H9 (cell line): ENCODE data around the gene ELFN2. TPM values are rescaled to one million over a fixed set of nuclear protein-coding genes. Genes with fewer than 3 reads are reported as not detected.

Experiments used
- DNase-seq: peaks from one replicate; pipeline ENCODE4 v3.0.0-alpha.2; 2017
- H2AFZ ChIP-seq: one replicate; pipeline ENCODE4 v1.6.1; 2013; ENCODE audit warnings: mild to moderate bottlenecking, low read length, control low read depth, moderate library complexity
- H2AK5ac ChIP-seq: 2 replicates; pipeline ENCODE4 v1.6.1; 2013; ENCODE audit warnings: low read length, control low read depth, mixed read lengths; ENCODE audit not compliant: insufficient read length
- H2BK120ac ChIP-seq: one replicate; pipeline ENCODE4 v1.6.1; 2013; ENCODE audit warnings: low read depth, mild to moderate bottlenecking, low read length, control low read depth, inconsistent platforms; ENCODE audit not compliant: poor library complexity, severe bottlenecking
- H2BK12ac ChIP-seq: 2 replicates; pipeline ENCODE4 v1.6.1; 2013; ENCODE audit warnings: low read length, control low read depth, mixed read lengths, low read depth; ENCODE audit not compliant: insufficient read length
- H2BK15ac ChIP-seq: 2 replicates; pipeline ENCODE4 v1.6.1; 2013; ENCODE audit warnings: low read depth, low read length, control low read depth
- H2BK20ac ChIP-seq: one replicate; pipeline ENCODE4 v1.6.1; 2013; ENCODE audit warnings: low read depth, mild to moderate bottlenecking, low read length, control low read depth, inconsistent platforms; ENCODE audit not compliant: poor library complexity, severe bottlenecking
- H2BK5ac ChIP-seq: 2 replicates; pipeline ENCODE4 v1.6.1; 2013; ENCODE audit warnings: low read length, control low read depth, mixed read lengths; ENCODE audit not compliant: insufficient read length
- H3K14ac ChIP-seq: 2 replicates; pipeline ENCODE4 v1.6.1; 2013; ENCODE audit warnings: low read length, control low read depth; ENCODE audit not compliant: insufficient read depth
- H3K18ac ChIP-seq: 2 replicates; pipeline ENCODE4 v1.6.1; 2013; ENCODE audit warnings: low read depth, mild to moderate bottlenecking, mixed read lengths, low read length, control low read depth; ENCODE audit not compliant: insufficient read length
- H3K23ac ChIP-seq: 2 replicates; pipeline ENCODE4 v1.6.1; 2013; ENCODE audit warnings: low read length, control low read depth, mixed read lengths, low read depth; ENCODE audit not compliant: insufficient read length
- H3K23me2 ChIP-seq: 2 replicates; pipeline ENCODE4 v1.6.1; 2013; ENCODE audit warnings: low read depth, mild to moderate bottlenecking, mixed read lengths, low read length, control low read depth; ENCODE audit not compliant: insufficient read length, poor library complexity, severe bottlenecking
- H3K27ac ChIP-seq: 2 replicates; pipeline ENCODE4 v1.5.1; 2013; ENCODE audit warnings: low read length, control low read depth, mixed read lengths, low read depth; ENCODE audit not compliant: insufficient read length
- H3K27me3 ChIP-seq: 2 replicates; pipeline ENCODE4 v1.6.1; 2013; ENCODE audit warnings: low read length, control low read depth, inconsistent platforms; ENCODE audit not compliant: insufficient read depth
- H3K4ac ChIP-seq: 2 replicates; pipeline ENCODE4 v1.6.1; 2013; ENCODE audit warnings: low read depth, mild to moderate bottlenecking, control low read depth, inconsistent platforms, low read length, moderate library complexity
- H3K4me1 ChIP-seq: 2 replicates; pipeline ENCODE4 v1.6.1; 2013; ENCODE audit warnings: low read length, control low read depth, inconsistent platforms; ENCODE audit not compliant: insufficient read depth
- H3K4me2 ChIP-seq: 2 replicates; pipeline ENCODE4 v1.6.1; 2013; ENCODE audit warnings: low read length, control low read depth, mixed read lengths; ENCODE audit not compliant: insufficient read length, insufficient read depth
- H3K56ac ChIP-seq: 2 replicates; pipeline ENCODE4 v1.6.1; 2013; ENCODE audit warnings: low read depth, mild to moderate bottlenecking, mixed read lengths, low read length, control low read depth; ENCODE audit not compliant: insufficient read length
- H3K79me1 ChIP-seq: 2 replicates; pipeline ENCODE4 v1.6.1; 2013; ENCODE audit warnings: low read depth, mild to moderate bottlenecking, moderate library complexity, low read length, control low read depth, inconsistent platforms; ENCODE audit not compliant: insufficient read depth, poor library complexity, severe bottlenecking
- H3K79me2 ChIP-seq: 2 replicates; pipeline ENCODE4 v1.6.1; 2013; ENCODE audit warnings: low read length, control low read depth, inconsistent platforms; ENCODE audit not compliant: insufficient read depth
- H3K9ac ChIP-seq: 2 replicates; pipeline ENCODE4 v1.6.1; 2013; ENCODE audit warnings: low read length, control low read depth, mixed read lengths; ENCODE audit not compliant: insufficient read length; ENCODE audit errors: extremely low read depth
- H3K9me3 ChIP-seq: one replicate; pipeline ENCODE4 v1.6.1; 2013; ENCODE audit warnings: low read depth, low read length, inconsistent platforms; ENCODE audit not compliant: control insufficient read depth
- H3T11ph ChIP-seq: one replicate; pipeline ENCODE4 v1.6.1; 2013; ENCODE audit warnings: mild to moderate bottlenecking, low read length, control low read depth, inconsistent platforms
- H4K20me1 ChIP-seq: one replicate; pipeline ENCODE4 v1.6.1; 2013; ENCODE audit not compliant: control insufficient read depth, insufficient read length, insufficient read depth
- H4K5ac ChIP-seq: 2 replicates; pipeline ENCODE4 v1.6.1; 2013; ENCODE audit warnings: low read depth, mild to moderate bottlenecking, mixed read lengths, low read length, control low read depth; ENCODE audit not compliant: insufficient read length
- H4K8ac ChIP-seq: replicated peaks from 2 replicates; pipeline ENCODE4 v1.6.1; 2013; ENCODE audit warnings: low read length, control low read depth, mixed read lengths, low read depth; ENCODE audit not compliant: insufficient read length
- H4K91ac ChIP-seq: 2 replicates; pipeline ENCODE4 v1.6.1; 2013; ENCODE audit warnings: low read depth, mild to moderate bottlenecking, moderate library complexity, mixed read lengths, low read length, control low read depth; ENCODE audit not compliant: insufficient read length
- H3K27ac Mint-ChIP-seq, 3 experiments: 2 replicates in 2 of 3; 3 replicates in 1 of 3; pipeline ENCODE4 v1.8.0; 2020 to 2021; ENCODE audit warnings: mixed read lengths in 3 of 3, mild to moderate bottlenecking in 1 of 3, moderate library complexity in 1 of 3
- H3K27me3 Mint-ChIP-seq: 2 replicates; pipeline ENCODE4 v1.8.0; 2021; ENCODE audit warnings: low read depth, mild to moderate bottlenecking, moderate library complexity, mixed read lengths
- H3K36me3 Mint-ChIP-seq, 3 experiments: 2 replicates in 2 of 3; 3 replicates in 1 of 3; pipeline ENCODE4 v1.8.0; 2020 to 2021; ENCODE audit warnings: low read depth in 3 of 3, mixed read lengths in 3 of 3; ENCODE audit not compliant: insufficient read depth in 1 of 3
- H3K4me1 Mint-ChIP-seq, 2 experiments: 2 replicates each; pipeline ENCODE4 v1.8.0; 2020; ENCODE audit warnings: mixed read lengths in 2 of 2
- H3K4me3 Mint-ChIP-seq, 2 experiments: 2 replicates in 1 of 2; 3 replicates in 1 of 2; pipeline ENCODE4 v1.8.0; 2020 to 2021; ENCODE audit warnings: mild to moderate bottlenecking in 2 of 2, mixed read lengths in 2 of 2, moderate library complexity in 1 of 2
- H3K9me3 Mint-ChIP-seq, 2 experiments: 2 replicates in 1 of 2; 3 replicates in 1 of 2; pipeline ENCODE4 v1.8.0; 2020; ENCODE audit warnings: mild to moderate bottlenecking in 2 of 2, mixed read lengths in 2 of 2, moderate library complexity in 1 of 2
- WGBS: extraction: QIAGEN DNeasy Blood & Tissue Kit; methylation state at CpG from one replicate; pipeline ENCODE4 v1.1.7; 2013; ENCODE audit warnings: missing lambda C conversion rate, low lambda C conversion rate, mixed read lengths; ENCODE audit not compliant: insufficient read length; ENCODE audit errors: extremely low coverage; 5-methylcytosine and 5-hydroxymethylcytosine counted together
- total RNA-seq: library from RNA; stranded (reverse); gene quantifications from 2 replicates; pipeline ENCODE4 v1.2.1, GENCODE V29; 2021
- TF ChIP-seq, protein P1 (sequence below): fragments of 200-600 bp; sonication (generic); conservative IDR thresholded peaks from 3 replicates; pipeline ENCODE4 v1.8.0; 2021; ENCODE audit warnings: antibody characterized with exemption, mild to moderate bottlenecking

The ELFN2 gene
- total RNA-seq, 1 experiment from 2014 or later = 0.70 TPM

DNA sequence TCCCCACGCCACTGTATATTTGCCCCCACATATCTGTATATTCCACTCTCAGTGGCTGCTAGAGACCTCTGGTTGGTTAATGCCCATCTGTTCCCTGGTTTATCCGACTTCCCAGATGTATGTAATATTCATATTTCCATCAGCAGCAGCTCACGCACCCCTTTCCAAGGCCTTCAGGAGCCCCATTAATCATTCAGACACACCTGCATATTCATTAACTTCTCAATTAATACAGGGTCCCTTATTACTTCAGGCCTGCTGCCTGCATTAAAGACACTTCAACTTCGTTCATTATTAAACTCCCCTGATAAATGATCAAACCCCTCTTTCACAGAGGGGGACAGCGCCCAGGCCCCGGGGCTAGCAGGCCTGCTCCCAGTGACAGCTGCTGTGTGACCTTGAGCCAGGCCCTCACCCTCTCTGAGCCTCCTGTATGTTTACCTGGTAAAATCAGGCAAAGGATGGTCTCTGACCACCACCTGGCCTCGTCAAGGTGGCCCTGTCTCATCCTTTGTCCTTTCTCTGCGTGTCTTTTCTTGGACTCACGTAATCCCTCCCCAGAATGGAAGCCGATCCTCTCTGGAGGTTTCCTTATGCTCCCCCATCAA, 34.5 kb downstream of the ELFN2 start:
- WGBS = no CpG with 5 or more reads among the region's 10 CpGs
- no peaks in the 10 kb centered on the region for H3K4me1 ChIP-seq

More for the DNA sequence above, 34.5 kb downstream of the ELFN2 start:
- H2AK5ac ChIP-seq = no peak overlapping the region
- H4K8ac ChIP-seq = no peak overlapping the region
- H2BK20ac ChIP-seq = no peak overlapping the region
- H3K18ac ChIP-seq = no peak overlapping the region
- no peaks in the 10 kb centered on the region for H4K20me1 ChIP-seq
- no peak overlapping the region for H3K14ac ChIP-seq
- H2BK15ac ChIP-seq = no peak overlapping the region
- Mint-ChIP-seq H3K4me3 (no peak overlapping the region), H3K27ac (no peak overlapping the region), H3K4me1 (peaks cover 0 to 11% of the 10 kb centered on the region in 2 experiments), H3K9me3 (no peaks in the 10 kb centered on the region), H3K27me3 (peaks cover under 1% of the 10 kb centered on the region; the same call in 1 of the 2 replicates), H3K36me3 (no peaks in the 10 kb centered on the region)
- no peaks in the 10 kb centered on the region for H3K23me2 ChIP-seq
- H3K27me3 ChIP-seq = no peaks in the 10 kb centered on the region
- H3K9ac ChIP-seq = no peak overlapping the region
- no peak overlapping the region for H3K27ac ChIP-seq
- no peak overlapping the region for H3T11ph ChIP-seq
- TF ChIP-seq, protein P1, sequence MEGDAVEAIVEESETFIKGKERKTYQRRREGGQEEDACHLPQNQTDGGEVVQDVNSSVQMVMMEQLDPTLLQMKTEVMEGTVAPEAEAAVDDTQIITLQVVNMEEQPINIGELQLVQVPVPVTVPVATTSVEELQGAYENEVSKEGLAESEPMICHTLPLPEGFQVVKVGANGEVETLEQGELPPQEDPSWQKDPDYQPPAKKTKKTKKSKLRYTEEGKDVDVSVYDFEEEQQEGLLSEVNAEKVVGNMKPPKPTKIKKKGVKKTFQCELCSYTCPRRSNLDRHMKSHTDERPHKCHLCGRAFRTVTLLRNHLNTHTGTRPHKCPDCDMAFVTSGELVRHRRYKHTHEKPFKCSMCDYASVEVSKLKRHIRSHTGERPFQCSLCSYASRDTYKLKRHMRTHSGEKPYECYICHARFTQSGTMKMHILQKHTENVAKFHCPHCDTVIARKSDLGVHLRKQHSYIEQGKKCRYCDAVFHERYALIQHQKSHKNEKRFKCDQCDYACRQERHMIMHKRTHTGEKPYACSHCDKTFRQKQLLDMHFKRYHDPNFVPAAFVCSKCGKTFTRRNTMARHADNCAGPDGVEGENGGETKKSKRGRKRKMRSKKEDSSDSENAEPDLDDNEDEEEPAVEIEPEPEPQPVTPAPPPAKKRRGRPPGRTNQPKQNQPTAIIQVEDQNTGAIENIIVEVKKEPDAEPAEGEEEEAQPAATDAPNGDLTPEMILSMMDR = no peak
- H3K4me2 ChIP-seq = no peak overlapping the region
- no peak overlapping the region for H3K4ac ChIP-seq
- no peak overlapping the region for H2BK12ac ChIP-seq
- DNase-seq = no peak
- H3K79me2 ChIP-seq = no peaks in the 10 kb centered on the region
- no peaks in the 10 kb centered on the region for H3K9me3 ChIP-seq
- no peak overlapping the region for H3K56ac ChIP-seq
- H2AFZ ChIP-seq = no peak overlapping the region
- H4K5ac ChIP-seq = no peak overlapping the region
- H3K79me1 ChIP-seq = no peaks in the 10 kb centered on the region
- H2BK5ac ChIP-seq = no peak overlapping the region
- H4K91ac ChIP-seq = no peak overlapping the region
- H3K23ac ChIP-seq = no peak overlapping the region
- no peak overlapping the region for H2BK120ac ChIP-seq
